GM15510 (cell line): ENCODE data around the gene HELT.

Source experiments
- POLR2A ChIP-seq: IDR thresholded peaks from 3 replicates; pipeline ENCODE4 v1.6.1; 2011; ENCODE audit warnings: borderline replicate concordance; ENCODE audit not compliant: insufficient read length; ENCODE audit errors: extremely low read depth

Gene HELT

GRCh38 chr4:184994623-184995010 is 23.7 kb upstream of the HELT start:
- no peak for TF ChIP-seq POLR2A

GRCh38 chr4:185002784-185003183 is 15.5 kb upstream of the HELT start:
- TF ChIP-seq POLR2A = no peak

DNA sequence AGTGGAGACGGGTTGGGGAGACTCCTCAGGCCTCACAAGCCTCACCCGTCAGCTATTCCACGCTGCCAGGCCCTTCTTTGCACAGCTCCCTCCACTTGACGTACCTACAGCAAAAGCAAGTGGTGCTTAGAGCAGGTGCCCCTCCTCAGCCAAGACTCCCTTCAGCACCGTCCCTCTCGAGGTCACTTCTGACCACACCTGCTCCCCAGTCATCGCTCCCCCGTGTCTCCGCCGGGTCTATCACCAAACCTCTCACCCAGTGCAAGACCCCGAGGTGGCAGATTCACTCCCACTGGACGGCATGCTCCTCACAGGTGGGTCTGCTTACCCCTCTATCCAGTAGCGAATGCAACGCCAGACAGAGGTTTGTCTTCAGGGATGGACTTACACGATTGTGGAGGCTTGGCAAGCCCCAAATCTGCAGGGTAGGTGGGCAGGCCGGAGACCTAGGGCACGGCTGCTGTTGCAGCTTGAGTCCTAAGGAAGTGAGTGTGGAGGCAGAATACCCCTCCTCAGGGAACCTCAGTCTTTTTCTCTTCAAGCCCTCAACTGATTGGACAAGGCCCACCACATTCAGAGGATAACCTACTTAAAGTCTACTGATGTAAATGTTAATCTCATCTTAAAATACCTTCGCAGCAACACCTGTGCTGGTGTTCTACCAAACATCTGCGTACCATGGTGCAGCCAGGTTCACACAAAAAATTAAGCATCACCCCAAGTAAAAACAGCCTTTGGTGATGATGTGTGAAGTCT is 14.5 kb upstream of the HELT start:
- TF ChIP-seq POLR2A = no peak

GRCh38 chr4:185004562-185005218 is 13.6 kb upstream of the HELT start:
- no peak for TF ChIP-seq POLR2A

DNA sequence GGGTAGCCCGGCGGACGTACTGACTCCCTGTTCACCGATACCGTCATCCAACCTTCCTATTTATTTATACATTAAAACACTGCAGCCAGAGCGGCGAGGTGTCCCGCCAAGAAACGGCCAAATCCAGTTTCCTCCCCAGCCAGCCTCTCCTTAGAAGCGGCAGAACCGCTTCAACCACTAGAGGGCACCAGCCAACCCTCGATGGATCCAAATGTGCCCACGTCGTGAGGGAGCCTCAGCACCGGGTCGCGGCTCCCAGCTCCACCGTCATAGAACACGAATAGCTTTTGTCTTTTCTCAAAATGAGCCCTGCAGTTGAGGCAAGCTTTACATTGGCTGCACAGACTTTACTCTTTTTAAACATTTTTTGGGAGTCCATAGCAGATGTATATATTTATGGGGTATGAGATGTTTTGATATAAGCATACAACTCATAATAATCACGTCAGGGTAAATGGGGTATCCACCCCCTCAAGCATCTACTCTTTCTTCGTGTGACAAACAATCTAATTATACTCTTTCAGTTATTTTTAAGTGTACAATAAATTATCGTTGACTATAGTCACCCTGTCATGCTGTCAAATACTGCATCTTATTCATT is 13.0 kb upstream of the HELT start:
- no peak for TF ChIP-seq POLR2A

- no peak for TF ChIP-seq POLR2A
These were observed 6.9 kb upstream of the HELT start for GRCh38 chr4:185011408-185011807.

- no peak for TF ChIP-seq POLR2A
These were observed 4.7 kb upstream of the HELT start for GRCh38 chr4:185013417-185014125.

DNA sequence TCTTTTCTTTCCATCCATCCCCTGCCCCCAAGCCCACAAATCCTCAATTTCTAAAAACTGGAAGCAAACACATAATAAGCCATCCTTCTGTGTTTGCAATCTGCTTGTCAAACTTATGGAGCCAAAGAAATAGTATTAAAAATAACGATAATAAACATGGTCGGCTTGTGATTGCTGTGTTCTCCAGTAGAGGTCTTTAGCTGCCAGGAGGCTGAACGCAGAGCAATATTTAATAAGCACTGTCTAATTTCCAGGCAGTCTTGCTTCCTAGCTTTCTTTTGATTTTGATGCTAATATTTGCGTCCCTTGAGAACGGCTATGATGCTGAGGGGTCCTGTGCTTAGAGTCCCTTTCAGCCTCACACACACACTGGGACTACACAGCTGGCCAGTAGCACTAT is 3.2 kb upstream of the HELT start:
- TF ChIP-seq POLR2A = no peak

- no peak for TF ChIP-seq POLR2A
These were observed 2.0 kb upstream of the HELT start for GRCh38 chr4:185016101-185016940.

DNA sequence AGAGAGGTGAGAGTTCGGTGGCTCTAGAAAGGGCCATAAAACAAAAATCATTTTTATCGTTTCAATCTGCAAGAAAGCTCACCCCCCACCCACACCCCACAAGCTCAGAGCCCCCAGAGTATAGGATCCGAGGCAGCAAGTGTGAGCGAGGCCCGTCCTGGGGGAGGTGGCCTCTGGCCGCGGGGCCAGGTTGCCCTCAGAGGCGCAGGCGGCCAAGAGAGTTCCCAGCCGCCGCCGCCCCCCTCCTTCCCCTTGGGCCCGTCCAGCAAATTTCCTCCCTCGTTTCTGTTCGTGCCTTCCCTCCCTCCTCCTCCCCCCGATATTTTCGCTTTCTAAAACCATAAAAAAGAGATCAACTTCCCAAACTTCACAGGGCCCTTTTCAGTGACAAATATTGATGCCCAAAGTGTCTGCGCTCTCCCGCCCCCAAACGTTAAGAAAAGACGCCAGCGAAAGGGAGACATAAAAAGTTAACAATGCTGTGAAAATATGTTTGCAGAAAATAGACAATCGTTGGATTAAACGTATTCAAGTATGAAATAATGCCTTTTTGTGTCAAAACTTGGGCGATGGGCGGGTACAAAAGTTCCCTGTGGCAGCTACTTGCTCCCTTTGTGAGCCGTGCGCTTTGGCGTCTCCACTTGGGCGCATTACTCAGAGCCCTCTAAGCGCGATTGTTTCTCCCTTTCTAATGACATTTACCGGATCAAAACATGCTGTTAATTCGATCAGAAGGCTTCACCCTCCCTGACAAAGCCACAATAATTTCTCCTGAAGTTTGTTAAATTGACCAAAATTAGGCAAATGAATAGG is 1.1 kb upstream of the HELT start:
- TF ChIP-seq POLR2A = no peak

DNA sequence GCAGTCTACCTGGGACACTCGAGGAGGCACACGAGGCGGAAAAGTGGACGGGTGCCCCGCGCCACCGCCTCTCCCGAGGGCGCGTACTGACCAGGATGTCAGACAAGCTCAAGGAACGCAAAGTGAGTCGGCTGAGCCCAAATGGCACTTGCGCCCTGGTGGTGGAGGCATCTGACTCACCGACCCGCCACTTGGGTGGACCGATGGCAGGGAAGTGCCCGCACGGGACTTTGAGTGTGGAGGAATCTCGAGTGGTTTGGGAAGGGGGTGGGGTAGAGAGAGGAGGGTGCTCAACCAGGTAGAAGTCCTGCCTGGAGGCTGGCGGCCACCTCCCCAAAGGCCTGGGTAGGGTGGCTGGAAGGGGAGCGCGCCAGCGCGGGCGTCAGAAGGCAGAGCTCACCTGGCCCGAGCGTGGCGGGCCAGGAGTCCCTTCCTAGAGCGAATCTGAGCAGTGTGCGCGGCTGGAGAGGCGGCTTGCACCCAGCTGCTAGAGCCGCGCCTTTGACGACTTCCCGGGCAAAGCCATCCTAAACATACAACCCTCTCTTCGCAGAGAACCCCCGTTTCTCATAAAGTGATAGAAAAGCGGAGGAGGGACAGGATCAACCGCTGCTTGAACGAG is 655 bp downstream of the HELT start:
- no peak for TF ChIP-seq POLR2A

- no peak for TF ChIP-seq POLR2A
These were observed 1.4 kb downstream of the HELT start for GRCh38 chr4:185019456-185020292.

DNA sequence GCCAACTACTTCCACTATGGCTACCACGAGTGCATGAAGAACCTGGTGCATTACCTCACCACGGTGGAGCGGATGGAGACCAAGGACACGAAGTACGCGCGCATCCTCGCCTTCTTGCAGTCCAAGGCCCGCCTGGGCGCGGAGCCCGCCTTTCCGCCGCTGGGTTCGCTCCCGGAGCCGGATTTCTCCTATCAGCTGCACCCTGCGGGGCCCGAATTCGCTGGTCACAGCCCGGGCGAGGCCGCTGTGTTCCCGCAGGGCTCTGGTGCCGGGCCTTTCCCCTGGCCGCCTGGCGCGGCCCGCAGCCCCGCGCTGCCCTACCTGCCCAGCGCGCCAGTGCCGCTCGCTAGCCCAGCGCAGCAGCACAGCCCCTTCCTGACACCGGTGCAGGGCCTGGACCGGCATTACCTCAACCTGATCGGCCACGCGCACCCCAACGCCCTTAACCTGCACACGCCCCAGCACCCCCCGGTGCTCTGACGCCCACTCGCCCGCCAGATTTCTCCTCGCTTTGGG is 2.1 kb downstream of the HELT start:
- TF ChIP-seq POLR2A = no peak
